Hematopoietic multipotent progenitor cell treated with erythropoietin and hydrocortisone succinate and interleukin-3 and kit ligand, for 17 days (in vitro differentiated cells): ENCODE data around the gene PRR20D.
"Not testable (repeated sequence)": the region's sequence is repeated elsewhere in the genome, so short reads cannot be mapped to it uniquely, and the experiment has no call there.

Experiments
- DNase-seq: peaks from one replicate; pipeline ENCODE4 v3.0.0-alpha.2; 2015; ENCODE audit warnings: low spot score

Gene PRR20D

GRCh38 chr13:57160332-57160731 is at the start of gene PRR20D:
Gene PRR20D, plus strand, starts transcription at chr13:57160632. Its CDS starts 387 bp downstream, at chr13:57161019.
- DNase-seq = not testable (repeated sequence)

GRCh38 chr13:57114945-57115344 is 45.5 kb upstream of the PRR20D start:
- DNase-seq = no peak

GRCh38 chr13:57123681-57124080 is 36.8 kb upstream of the PRR20D start:
- DNase-seq = no peak

GRCh38 chr13:57128909-57129308 is 31.5 kb upstream of the PRR20D start:
- DNase-seq = no peak

GRCh38 chr13:57136093-57136492 is 24.3 kb upstream of the PRR20D start:
- no peak for DNase-seq

- no peak for DNase-seq
These were observed 22.8 kb upstream of the PRR20D start for GRCh38 chr13:57137585-57137984.

- no peak for DNase-seq
These were observed 21.4 kb upstream of the PRR20D start for GRCh38 chr13:57138988-57139387.

GRCh38 chr13:57139781-57140180 is 20.7 kb upstream of the PRR20D start:
- not testable (repeated sequence) for DNase-seq

GRCh38 chr13:57140235-57140968 is 20.0 kb upstream of the PRR20D start, which contains the start of gene PRR20A:
Gene PRR20A, plus strand, starts transcription at chr13:57140918. Its CDS starts 387 bp downstream, at chr13:57141305.
- DNase-seq = not testable (repeated sequence)

- DNase-seq = not testable (repeated sequence)
These were observed 13.2 kb upstream of the PRR20D start, which contains the start of gene PRR20B for GRCh38 chr13:57147188-57147587. Gene PRR20B, plus strand, starts transcription at chr13:57147488. Its CDS starts 387 bp downstream, at chr13:57147875.

- not testable (repeated sequence) for DNase-seq
These were observed 12.3 kb upstream of the PRR20D start for GRCh38 chr13:57148106-57148505.

- not testable (repeated sequence) for DNase-seq
These were observed 6.7 kb upstream of the PRR20D start, which contains the start of gene PRR20C for GRCh38 chr13:57153761-57154160. Gene PRR20C, plus strand, starts transcription at chr13:57154061. Its CDS starts 387 bp downstream, at chr13:57154448.

GRCh38 chr13:57166897-57167296 is 6.5 kb downstream of the PRR20D start, which contains the start of gene PRR20E:
Gene PRR20E, plus strand, starts transcription at chr13:57167197. Its CDS starts 387 bp downstream, at chr13:57167584.
- DNase-seq = not testable (repeated sequence)

- DNase-seq = no peak
These were observed 31.2 kb downstream of the PRR20D start for GRCh38 chr13:57191667-57192066.

- no peak for DNase-seq
These were observed 52.6 kb downstream of the PRR20D start for GRCh38 chr13:57212989-57213388.
